KBM-7 (cell line): Measurements from ENCODE around the gene MRPS24.
A peak's percentile ranks its signal among the peaks of the same experiment; 100 is the strongest.
"Not testable (repeated sequence)": the region's sequence is repeated elsewhere in the genome, so short reads cannot be mapped to it uniquely, and the experiment has no call there.

Experiments
- DNase-seq: peaks from one replicate; pipeline ENCODE4 v3.0.0-alpha.2; 2015
- in situ Hi-C: fragments of 300-500 bp; cut with MboI; formaldehyde crosslinking; loops from 2 replicates; pipeline ENCODE4 v1.14.3; 2020; ENCODE audit warnings: low sequenced_read_pairs, low pct_unique_long_range_greater_than_20kb, mixed read lengths

MRPS24 gene

GRCh38 chr7:43847496-43847895, 21.8 kb downstream of the MRPS24 start:
- in situ Hi-C loops: loop anchor here (25.0 kb wide), 1 partner anchor 385 kb away; no protein-coding TSS in a partner anchor
- no peak for DNase-seq

GRCh38 chr7:43844662-43845061, 24.7 kb downstream of the MRPS24 start:
- in situ Hi-C loops: loop anchor here (25.0 kb wide), 1 partner anchor 382 kb away; no protein-coding TSS in a partner anchor
- no peak for DNase-seq

GRCh38 chr7:43844257-43844656, 25.1 kb downstream of the MRPS24 start:
- in situ Hi-C loops: loop anchor here (25.0 kb wide), 1 partner anchor 382 kb away; no protein-coding TSS in a partner anchor
- DNase-seq: no peak

- no peak for DNase-seq
- in situ Hi-C loops: loop anchor here (25.0 kb wide), 1 partner anchor 381 kb away; no protein-coding TSS in a partner anchor
Measured at GRCh38 chr7:43843296-43843695, 26.0 kb downstream of the MRPS24 start.

GRCh38 chr7:43838201-43838658, 31.1 kb downstream of the MRPS24 start:
- in situ Hi-C loops: loop anchor here (25.0 kb wide), 1 partner anchor 376 kb away; no protein-coding TSS in a partner anchor
- DNase-seq: no peak

GRCh38 chr7:43834463-43835251, 34.7 kb downstream of the MRPS24 start:
- DNase-seq: peak; percentile 57
- in situ Hi-C loops: loop anchor here (25.0 kb wide), 1 partner anchor 372 kb away; no protein-coding TSS in a partner anchor

- not testable (repeated sequence) for DNase-seq
- in situ Hi-C loops: loop anchor here (25.0 kb wide), 1 partner anchor 369 kb away; no protein-coding TSS in a partner anchor
Measured at GRCh38 chr7:43830917-43831316, 38.4 kb downstream of the MRPS24 start.

GRCh38 chr7:43825391-43825808, 43.9 kb downstream of the MRPS24 start:
- DNase-seq: no peak
- in situ Hi-C loops: loop anchor here (25.0 kb wide), 1 partner anchor 363 kb away; no protein-coding TSS in a partner anchor

GRCh38 chr7:43824963-43825362, 44.4 kb downstream of the MRPS24 start:
- in situ Hi-C loops: loop anchor here (25.0 kb wide), 1 partner anchor 363 kb away; no protein-coding TSS in a partner anchor
- no peak for DNase-seq

- in situ Hi-C loops, DNase-seq: not testable (repeated sequence)
Measured at GRCh38 chr7:43824513-43824912, 44.8 kb downstream of the MRPS24 start.

- DNase-seq: no peak
- in situ Hi-C loops: no loop called here
Measured at GRCh38 chr7:43823941-43824340, 45.4 kb downstream of the MRPS24 start.

GRCh38 chr7:43823425-43823824, 45.9 kb downstream of the MRPS24 start:
- in situ Hi-C loops, DNase-seq: not testable (repeated sequence)
